Lower leg skin (tissue), 3 donors: Measurements from ENCODE around the gene PREX1.

Experiments
- CTCF ChIP-seq, 3 donors: fragments of 450-650 bp; IDR thresholded peaks; one replicate each; pipeline ENCODE4 v1.5.1; 2016; ENCODE audit warnings: antibody characterized with exemption in 3 of 3, mild to moderate bottlenecking in 3 of 3, moderate library complexity in 2 of 3
- POLR2A ChIP-seq, 2 donors: fragments of 450-650 bp; IDR thresholded peaks; one replicate each; pipeline ENCODE4 v1.6.1; 2016 to 2017; ENCODE audit warnings: antibody characterized with exemption in 2 of 2, mild to moderate bottlenecking in 1 of 2, moderate library complexity in 1 of 2

GRCh38 chr20:48583171-48583570, 244.6 kb downstream of the PREX1 start:
- TF ChIP-seq CTCF (IDR thresholded peaks at IDR 0.05) (no peak), POLR2A (IDR thresholded peaks at IDR 0.05) (no peak)
